Lung (tissue), 12 donors: Measurements from ENCODE around the gene CAMK2B. TPM values are rescaled to one million over a fixed set of nuclear protein-coding genes. Genes with fewer than 3 reads are reported as not detected.

Experiments
- ATAC-seq: fragments of 200-7000 bp; cut with Tn5 transposase; one replicate; pipeline ENCODE4 v1.9.1; 2020; ENCODE audit warnings: moderate number of reproducible peaks; ENCODE audit not compliant: insufficient read depth, low FRiP score
- DNase-seq, 3 donors: peaks; one replicate each; pipeline ENCODE4 v3.0.0-alpha.2; 2013 to 2017
- H3K27ac ChIP-seq, 2 donors: one replicate each; pipeline ENCODE4 v1.5.1; 2013; ENCODE audit warnings: mild to moderate bottlenecking in 2 of 2, moderate library complexity in 2 of 2, control low read depth in 1 of 2, inconsistent platforms in 1 of 2, low read depth in 1 of 2, low read length in 1 of 2
- H3K27me3 ChIP-seq, 3 donors: one replicate each; pipeline ENCODE4 v1.5.1; 2013; ENCODE audit warnings: low read length in 2 of 3; ENCODE audit not compliant: control insufficient read depth in 3 of 3, insufficient read depth in 3 of 3
- H3K36me3 ChIP-seq, 4 donors: one replicate each; pipeline ENCODE4 v1.5.1; 2013; ENCODE audit warnings: low read length in 4 of 4, mild to moderate bottlenecking in 1 of 4, moderate library complexity in 1 of 4; ENCODE audit not compliant: control insufficient read depth in 4 of 4, insufficient read depth in 4 of 4
- H3K4me1 ChIP-seq, 5 donors: one replicate each; pipeline ENCODE4 v1.5.1; 2013; ENCODE audit warnings: low read length in 5 of 5, mild to moderate bottlenecking in 2 of 5, moderate library complexity in 1 of 5; ENCODE audit not compliant: control insufficient read depth in 5 of 5, insufficient read depth in 5 of 5
- H3K4me3 ChIP-seq: one replicate; pipeline ENCODE4 v1.5.1; 2013; ENCODE audit warnings: mild to moderate bottlenecking, control low read depth, moderate library complexity
- H3K9ac ChIP-seq, 2 donors: one replicate each; pipeline ENCODE4 v1.5.1; 2013; ENCODE audit warnings: low read length in 2 of 2, control low read depth in 1 of 2; ENCODE audit not compliant: insufficient read depth in 1 of 2
- H3K9me3 ChIP-seq, 4 donors: one replicate each; pipeline ENCODE4 v1.5.1; 2013; ENCODE audit warnings: low read length in 3 of 4, mild to moderate bottlenecking in 1 of 4, moderate library complexity in 1 of 4; ENCODE audit not compliant: control insufficient read depth in 4 of 4, insufficient read depth in 3 of 4
- CTCF ChIP-seq: IDR thresholded peaks from 2 replicates; pipeline ENCODE4 v1.5.1; 2012; ENCODE audit warnings: mild to moderate bottlenecking; ENCODE audit errors: control extremely low read depth, extremely low read depth
- WGBS, 2 donors: extraction: QIAGEN DNeasy Blood & Tissue Kit; methylation state at CpG; one replicate each; pipeline ENCODE4 v1.1.7; 2013; 5-methylcytosine and 5-hydroxymethylcytosine counted together
- polyA plus RNA-seq, 2 donors: library from polyadenylated mRNA; stranded (reverse); fragments of 200-250 nt; gene quantifications; one replicate each; pipeline ENCODE4 v1.2.1, GENCODE V29; 2013
- total RNA-seq, 2 donors: library from RNA; depleted of rRNA in 1 of 2; stranded (reverse); fragments of >200 nt in 1 of 2; gene quantifications; one replicate each; pipeline ENCODE4 v1.2.1, GENCODE V29; 2014 to 2021
- donor health status: control.
- donor health status: control.
- donor health status: Bipolar disorder and iron deficiency.
- donor health status: healthy.
- donor health status: DM: yes; HTN: yes; CAD: no.

CAMK2B gene
- total and polyA plus RNA-seq, 4 donors = 0.12 to 0.80 (median 0.33) TPM

DNA sequence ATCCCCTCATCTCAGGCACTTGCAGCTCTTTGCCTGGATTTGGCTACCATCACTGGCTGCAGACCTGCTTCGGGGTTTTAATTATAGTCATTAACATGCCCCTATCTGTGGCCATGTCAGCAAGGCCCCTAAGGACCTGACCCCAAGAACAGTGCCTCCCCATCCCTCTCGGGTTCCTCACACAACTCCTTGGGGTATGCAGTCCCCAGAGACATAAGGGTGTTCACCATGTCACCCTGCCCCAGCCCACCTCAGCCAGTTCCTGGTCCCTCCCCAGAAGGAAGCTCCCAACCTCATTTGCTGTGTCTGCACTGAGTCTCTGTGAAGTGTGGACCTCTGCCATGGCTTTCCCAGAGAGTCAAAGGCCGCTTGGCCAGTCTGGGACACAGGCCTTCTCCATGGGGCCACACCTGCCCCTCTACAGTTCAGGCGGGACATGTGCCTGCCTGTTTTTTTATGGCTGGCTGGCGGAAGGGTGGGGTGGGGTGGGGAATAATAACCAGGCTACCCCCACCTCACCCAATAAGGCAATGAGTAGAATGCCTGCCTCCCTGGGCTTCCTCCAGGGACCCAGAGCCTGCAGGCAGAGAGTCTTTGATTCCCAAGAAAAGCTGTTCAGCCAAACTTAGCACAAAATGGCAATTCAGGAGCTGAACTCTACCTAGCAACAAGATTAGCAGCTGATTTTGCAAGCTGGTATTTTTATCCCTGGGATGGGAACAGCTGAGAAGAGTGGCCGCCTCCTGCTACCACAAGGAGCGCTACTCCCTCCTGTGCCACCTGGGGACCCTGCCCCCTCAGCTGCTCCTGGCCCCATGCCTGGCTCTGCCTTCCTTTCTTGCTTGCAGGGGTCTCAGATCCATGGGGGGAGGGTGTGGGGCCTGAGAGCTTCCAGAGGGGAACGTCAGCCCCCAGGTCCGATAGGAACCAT is 23.7 kb upstream of the CAMK2B start:
- TF ChIP-seq CTCF = no peak
- 85 to 90% methylated on average over 9 of the region's 9 CpGs for WGBS, 2 donors
- Histone ChIP-seq H3K36me3 (no peaks in the 10 kb centered on the region), H3K27ac (no peak overlapping the region), H3K9ac (no peak overlapping the region), H3K9me3 (peaks cover 0 to 2% (median 0%) of the 10 kb centered on the region in 4 donors), H3K4me1 (peaks cover 0 to 1% (median 0%) of the 10 kb centered on the region in 5 donors), H3K27me3 (no peaks in the 10 kb centered on the region), H3K4me3 (no peak overlapping the region)
- ATAC-seq = no peak
- DNase-seq = no peak

GRCh38 chr7:44348300-44348699 is 22.9 kb upstream of the CAMK2B start:
- peaks cover 0 to 1% (median 0%) of the 10 kb centered on the region in 5 donors for H3K4me1 ChIP-seq
- WGBS, 2 donors = 83 to 100% methylated on average over 2 of the region's 2 CpGs
- H3K4me3 ChIP-seq = no peak overlapping the region
- TF ChIP-seq CTCF = no peak
- H3K9ac ChIP-seq = no peak overlapping the region
- no peaks in the 10 kb centered on the region for H3K36me3 ChIP-seq
- no peak for DNase-seq
- H3K9me3 ChIP-seq = peaks cover 0 to 2% (median 0%) of the 10 kb centered on the region in 4 donors
- H3K27me3 ChIP-seq = no peaks in the 10 kb centered on the region
- H3K27ac ChIP-seq = no peak overlapping the region
- no peak for ATAC-seq

- H3K4me3 ChIP-seq = no peak overlapping the region
- DNase-seq = no peak
- no peak overlapping the region for H3K27ac ChIP-seq
- H3K4me1 ChIP-seq = peaks cover 0 to 1% (median 0%) of the 10 kb centered on the region in 5 donors
- ATAC-seq = no peak
- no peaks in the 10 kb centered on the region for H3K27me3 ChIP-seq
- H3K9me3 ChIP-seq = peaks cover 0 to 6% (median 0%) of the 10 kb centered on the region in 4 donors
- H3K36me3 ChIP-seq = no peaks in the 10 kb centered on the region
- TF ChIP-seq CTCF = no peak
- no peak overlapping the region for H3K9ac ChIP-seq
These were observed 22.2 kb upstream of the CAMK2B start for GRCh38 chr7:44347546-44348114.
